HG02852 (cell line): ENCODE data around the gene FAM43A.

Experiments
- ATAC-seq: cut with Tn5 transposase; IDR thresholded peaks from one replicate; pipeline ENCODE4 v1.9.1; 2021; ENCODE audit warnings: mild to moderate bottlenecking, moderate library complexity; ENCODE audit not compliant: unreplicated experiment

The FAM43A gene, protein sequence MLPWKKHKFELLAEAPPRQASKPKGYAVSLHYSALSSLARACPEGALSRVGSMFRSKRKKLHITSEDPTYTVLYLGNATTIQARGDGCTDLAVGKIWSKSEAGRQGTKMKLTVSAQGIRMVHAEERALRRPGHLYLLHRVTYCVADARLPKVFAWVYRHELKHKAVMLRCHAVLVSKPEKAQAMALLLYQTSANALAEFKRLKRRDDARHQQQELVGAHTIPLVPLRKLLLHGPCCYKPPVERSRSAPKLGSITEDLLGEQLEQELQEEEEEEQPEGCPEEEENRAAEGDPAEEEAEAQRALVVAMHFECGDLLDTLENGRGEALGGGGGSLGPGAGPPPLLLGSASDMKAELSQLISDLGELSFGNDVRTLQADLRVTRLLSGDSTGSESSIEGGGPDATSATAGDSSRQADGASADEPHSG

DNA sequence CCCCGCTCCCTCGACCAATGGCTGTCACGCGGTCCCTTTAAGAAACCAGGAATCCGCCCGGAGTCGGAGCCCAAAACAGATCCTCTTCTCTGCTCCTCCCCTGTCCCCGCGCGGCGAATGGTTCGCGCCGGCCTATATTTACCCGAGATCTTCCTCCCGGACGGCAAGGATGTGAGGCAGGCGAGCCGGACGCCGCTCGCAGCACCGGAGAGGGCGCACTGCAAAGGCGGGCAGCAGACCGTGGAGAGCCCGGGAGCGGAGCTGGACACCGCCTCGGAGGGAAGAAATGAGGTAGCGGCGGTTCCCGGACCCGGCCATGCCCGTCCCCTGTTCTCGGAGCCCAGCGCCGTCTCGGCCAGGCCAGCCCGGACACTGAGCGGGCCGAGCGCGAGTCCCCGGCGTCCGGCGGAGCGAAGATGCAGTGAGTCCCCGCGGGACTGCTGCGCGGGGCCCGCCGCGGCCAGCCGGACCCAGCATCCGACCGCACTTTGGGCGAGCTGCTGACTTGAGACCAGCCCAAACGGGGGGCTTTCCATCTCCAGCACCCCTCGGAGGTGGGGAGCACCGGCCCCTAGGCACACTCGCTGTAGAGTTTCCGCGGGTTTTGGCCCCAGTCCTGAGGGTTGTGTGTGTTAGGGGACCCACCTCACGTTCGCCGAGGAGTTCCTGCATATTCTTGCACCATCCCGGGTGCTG lies at the start of gene FAM43A:
TSS of gene FAM43A (plus strand) at position 166 of the 696 bp plus-strand sequence. CDS start 944 bp downstream, outside the sequence.
- ATAC-seq: peak; percentile 46

DNA sequence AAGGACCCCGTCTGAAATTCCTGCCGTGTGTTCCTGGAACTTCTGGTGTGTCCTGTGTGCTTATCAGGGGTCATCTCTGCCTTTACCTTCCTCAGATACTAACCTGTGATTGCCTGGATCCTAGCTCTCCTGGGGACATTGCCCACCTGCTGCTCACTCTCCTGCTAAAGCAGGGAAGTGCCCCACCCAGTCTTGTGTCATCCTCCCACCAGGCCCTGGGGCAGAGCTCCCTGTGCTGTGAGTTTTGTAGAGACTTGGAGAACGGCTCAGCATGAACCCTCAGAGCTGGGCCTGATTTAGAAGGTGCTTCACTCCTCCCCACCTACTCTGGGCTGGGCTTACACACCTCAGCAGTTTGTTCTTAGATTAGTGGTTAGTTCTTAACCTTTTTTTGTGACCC lies 48.6 kb upstream of the FAM43A start:
- ATAC-seq: no peak

DNA sequence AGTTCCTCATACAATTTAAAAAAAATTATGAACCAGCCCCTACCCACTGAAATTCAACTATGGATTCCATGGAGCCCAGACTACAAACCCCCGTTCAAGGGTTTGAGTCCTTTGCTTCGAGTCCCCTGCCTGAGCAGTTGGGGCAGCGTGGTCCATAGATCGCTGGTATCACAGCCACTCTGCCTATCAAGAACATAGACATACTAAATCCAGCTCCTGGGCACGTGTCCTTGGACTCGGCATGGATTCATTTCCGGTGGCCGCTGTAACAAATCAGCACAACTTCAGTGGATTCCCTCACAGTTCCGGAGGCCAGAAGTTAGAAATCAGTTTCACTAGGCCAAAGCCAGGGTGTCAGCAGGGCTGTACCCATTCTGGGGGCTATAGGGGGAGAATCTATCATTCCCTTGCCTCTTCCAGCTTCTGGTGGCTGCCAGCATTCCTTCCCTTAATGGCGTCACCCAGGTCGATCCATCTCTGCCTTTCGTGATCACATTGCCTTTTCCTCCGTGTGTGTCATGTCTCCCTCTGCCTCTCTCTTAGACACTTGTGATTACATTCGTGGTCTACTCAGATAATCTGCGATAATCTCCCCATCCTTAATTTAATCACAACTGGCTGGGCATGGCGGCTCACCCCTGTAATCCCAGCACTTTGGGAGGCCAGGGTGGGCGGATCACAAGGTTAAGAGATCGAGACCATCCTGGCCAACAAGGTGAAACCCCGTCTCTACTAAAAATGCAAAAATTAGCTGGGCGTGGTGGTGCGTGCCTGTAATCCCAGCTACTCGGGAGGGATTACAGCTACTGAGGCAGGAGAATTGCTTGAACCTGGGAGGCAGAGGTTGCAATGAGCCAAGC lies 47.9 kb upstream of the FAM43A start:
- ATAC-seq: no peak

DNA sequence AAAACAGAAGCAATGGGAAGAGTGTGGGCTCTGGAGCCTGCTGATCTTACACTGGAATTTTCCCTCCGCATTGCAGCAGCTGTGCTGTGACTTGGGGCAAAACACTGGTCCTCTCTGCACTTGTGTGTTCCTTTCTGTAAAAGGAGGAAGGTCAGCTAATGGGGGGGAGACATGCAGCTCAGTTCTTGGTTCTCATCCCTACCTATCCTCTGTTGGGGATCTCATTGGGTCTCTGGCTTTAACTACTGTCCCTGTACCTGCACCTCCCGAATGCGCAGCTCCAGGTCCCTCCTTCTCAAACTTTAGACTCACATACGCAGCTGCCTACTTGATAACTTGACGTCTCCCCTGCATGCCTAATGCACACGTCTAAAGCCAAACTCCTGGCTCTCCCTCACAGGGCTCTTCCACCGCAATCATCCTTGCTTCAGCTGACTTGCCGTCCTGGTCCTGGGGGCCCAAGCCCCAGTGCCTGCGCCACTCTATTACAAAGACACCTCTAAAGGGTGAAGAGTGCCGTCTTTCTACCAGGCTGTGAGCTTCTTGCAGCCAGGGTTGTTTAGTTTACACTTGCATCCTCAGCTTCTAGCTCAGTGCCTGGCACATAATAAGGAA lies 46.6 kb upstream of the FAM43A start:
- ATAC-seq: no peak

DNA sequence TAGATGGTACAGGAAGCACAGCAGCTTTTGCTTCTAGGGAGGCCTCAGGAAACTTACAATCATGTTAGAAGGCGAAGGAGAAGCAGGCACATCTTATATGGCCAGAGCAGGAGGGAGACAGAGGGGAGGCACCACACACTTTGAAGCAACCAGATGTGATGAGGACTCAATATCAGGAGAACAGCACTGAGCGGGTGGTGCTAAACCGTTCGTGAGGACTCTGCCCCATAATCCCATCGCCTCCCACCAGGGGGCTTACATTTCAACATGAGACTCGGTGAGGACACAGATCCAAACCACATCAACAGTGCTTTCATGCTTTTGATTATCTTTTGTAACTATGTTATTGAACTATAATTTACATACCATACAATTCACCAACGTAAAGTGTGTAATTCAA lies 44.9 kb upstream of the FAM43A start:
- no peak for ATAC-seq

DNA sequence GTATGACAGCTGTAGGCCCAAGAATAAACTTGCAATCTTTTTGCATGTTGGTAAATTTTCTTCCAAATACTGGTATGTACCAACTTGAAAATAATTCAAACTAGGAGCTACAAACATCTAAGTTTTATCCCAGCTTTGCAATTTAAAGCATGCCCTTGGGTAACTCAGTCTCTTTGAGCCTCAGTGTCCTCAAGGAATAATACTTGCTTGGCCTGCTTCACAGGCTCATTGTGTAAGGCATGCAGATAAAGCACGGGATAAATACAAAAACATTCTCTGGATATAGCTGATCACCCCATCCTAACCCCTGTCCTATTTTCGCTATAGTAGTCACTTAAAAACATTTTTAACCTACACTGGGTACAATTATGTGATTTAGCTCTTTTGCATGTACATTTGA lies 42.9 kb upstream of the FAM43A start:
- no peak for ATAC-seq

DNA sequence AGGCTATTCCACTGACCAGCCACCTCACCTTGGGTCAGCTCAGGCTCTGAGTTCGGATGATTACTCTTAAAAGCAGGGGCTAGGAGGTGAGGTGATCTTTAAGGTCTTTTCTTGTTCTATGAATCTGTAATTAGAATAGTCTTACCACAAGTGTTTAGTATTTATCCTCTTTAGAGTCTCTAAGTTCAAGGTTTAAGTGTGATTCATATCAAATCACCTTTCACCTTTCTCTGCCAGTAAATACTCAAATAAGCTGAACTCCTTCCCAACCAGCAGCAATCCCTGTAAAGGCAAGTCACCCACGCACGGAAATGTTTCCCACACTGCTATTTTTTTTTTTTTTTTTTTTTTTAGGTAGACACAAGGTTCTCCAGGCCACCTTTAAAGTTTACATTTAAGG lies 37.9 kb upstream of the FAM43A start:
- ATAC-seq: no peak

DNA sequence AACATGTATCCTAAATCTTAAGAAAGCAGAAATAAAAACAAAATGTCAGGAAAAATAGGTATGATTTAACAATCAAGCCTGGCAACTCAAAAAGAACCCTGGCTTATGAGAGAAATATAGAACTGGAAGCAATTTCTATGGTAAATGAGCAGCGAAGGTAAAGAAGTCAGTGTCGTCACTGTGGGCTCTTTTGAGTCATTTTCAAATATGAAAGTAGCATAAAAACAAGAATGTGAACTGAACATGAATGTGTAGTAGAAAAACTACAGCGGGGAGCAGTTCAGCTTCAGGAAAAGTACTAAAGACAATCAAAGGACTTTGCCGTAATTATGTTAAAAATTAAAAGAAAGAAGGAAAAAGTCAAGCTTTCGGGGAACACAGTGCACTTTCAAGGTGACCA lies 31.2 kb upstream of the FAM43A start:
- no peak for ATAC-seq

DNA sequence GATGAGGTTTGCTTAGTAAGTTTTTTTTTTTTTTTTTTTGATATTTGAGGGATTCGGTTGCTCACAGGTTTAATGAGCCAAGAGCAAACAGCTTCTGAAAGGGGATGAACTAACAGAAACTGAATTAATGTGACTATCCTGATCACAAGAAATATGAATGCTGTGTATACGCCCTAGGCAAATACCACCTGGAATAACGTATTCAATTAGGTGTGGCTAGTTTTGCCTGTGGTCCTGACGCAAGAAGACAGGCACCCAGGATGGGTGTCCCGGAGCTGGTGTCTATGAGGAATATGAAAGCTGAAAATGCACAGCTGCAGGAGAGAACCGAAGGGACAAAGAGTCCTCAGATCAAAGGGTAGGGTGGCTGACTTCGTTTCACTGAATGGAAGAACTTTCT lies 28.2 kb upstream of the FAM43A start:
- ATAC-seq: no peak

DNA sequence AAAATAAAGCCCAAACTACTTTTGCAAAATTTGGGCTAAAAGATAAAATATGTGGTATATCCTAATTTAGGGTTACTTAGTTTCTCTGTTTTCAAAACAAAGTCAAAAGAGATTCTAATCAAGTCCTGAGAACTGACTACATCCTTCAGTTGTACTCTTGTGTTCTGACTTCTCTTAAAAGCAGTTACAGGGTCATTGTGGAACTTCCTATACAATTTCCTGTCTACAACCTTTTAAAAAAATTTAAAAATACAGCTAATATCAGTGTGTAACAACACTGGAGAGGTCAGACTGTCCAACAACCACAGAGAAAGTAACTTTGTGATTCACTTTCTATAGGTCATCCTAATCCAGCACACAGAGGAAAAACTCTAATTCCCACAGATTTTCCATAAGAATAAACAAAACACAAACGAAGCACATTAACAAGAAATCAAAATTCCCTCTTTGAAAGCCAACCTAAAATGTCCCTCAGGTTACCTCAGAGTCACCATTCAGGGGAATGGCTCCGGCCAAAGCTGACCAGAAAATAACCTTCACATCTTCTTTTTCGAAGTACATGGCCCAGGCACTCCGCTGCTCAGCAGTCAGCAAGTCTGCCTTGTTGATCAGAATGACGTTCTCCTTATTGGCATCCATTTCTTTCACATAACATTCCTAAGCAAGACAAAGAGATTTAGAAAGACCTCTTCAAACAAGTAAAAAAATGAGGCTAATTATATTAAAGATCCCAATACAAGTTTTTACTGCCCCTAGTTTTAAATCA lies 27.0 kb upstream of the FAM43A start:
- ATAC-seq: no peak

DNA sequence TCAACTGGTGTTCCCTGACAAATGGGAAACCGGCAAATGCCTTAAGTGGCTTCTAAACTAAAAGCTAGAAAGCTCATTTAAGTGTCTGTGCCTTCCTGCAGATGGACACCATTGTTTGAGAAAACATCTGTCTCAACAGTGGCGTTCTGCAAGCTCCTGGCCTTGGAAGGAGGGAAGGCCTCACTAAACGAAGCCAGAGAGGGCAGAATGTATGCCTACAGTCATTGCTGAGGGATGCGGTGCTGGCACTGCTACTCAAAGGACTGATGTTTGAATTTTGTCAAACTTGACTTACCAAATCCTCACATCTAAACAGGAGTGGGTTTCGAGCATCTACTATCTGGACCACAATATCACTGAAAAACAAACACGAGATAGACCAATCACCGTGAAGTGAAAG lies 25.9 kb upstream of the FAM43A start:
- no peak for ATAC-seq

DNA sequence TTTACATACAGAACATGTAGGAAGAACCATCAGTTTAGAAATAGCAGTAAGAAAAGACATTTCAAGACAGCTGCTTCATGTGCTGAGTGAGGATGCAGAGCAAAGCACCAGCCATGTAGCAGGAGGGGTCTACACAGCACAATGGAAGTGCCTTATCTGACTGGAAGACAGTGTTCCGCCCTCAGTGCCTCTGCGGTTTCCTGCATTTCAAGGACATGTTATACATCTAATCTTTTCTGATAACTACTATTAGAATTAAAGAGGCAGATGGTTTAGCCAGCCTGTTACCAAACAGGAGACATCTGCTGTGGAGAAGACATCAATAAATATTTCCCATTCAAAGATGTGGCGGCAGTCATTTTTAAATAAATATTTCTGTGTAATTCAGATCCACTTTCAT lies 24.3 kb upstream of the FAM43A start:
- no peak for ATAC-seq

DNA sequence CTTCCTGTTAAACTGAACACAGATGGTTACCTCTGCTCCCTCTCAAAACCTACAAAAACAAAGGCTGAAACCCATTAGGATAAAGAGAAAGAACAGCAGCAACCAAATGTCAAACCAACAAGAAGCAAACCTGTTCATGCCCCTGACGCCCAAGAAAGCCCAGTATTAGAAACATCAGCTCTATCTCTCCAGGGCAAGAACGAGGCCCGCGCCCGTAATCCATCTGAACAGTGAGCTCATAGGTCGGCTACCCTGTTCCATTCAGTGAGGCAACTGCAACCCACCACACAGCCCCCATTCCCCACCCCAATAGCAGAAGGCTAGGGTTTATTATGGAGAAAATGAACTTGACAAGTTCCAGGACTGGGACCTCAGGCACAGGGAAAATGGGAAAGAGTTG lies 23.7 kb upstream of the FAM43A start:
- no peak for ATAC-seq

DNA sequence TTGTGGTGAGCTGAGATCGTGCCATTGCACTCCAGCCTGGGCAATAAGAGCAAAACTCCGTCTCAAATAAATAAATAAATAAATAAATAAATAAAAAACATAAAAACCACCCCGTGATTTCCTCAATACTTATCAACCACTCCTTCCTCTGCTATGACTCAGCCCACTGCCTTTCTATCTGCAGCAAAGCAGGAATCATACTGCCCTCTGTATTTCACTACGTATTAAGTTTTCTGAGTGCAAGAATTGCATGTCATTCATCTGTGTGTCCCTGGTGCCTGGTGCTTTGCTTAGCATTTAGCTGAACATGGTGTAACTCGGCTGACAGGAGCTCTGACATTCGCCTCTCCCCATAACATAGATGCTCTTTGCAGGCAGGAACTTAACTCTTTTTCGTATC lies 20.8 kb upstream of the FAM43A start:
- no peak for ATAC-seq

DNA sequence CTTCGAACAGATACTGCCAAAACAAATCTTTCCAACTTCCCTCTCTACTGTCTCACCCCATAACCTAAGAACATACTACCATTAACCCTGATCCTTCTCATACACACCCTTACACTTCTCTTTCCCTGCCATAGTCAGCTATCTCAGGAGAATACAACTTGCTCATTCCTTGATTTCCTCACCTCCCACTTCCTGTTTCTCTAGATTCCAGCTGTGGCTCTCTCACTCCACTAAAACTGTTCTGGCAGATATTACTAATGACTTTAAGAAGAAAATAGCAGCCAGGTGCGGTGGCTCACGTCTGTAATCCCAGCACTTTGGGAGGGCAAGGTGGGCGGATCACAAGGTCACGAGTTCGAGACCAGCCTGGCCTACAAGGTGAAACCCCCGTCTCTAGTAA lies 18.3 kb upstream of the FAM43A start:
- no peak for ATAC-seq

DNA sequence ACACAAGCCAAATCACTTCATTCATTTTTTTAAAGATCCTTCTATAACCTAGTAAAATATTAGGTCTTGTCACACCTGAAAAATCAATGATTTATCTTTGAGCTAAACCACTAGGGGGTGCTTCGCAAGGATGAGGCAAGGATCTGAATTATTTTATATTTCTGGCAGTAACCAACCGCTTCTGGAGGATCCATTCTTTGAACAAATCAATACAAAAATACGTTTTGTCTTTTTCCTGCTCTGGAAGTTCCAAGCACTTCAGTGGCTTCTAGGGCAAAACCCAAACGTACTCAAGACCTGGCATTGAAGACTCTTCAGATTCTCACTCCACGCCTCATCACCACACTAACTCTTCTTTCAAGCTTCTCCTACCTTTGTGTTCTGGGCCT lies 14.2 kb upstream of the FAM43A start:
- no peak for ATAC-seq

DNA sequence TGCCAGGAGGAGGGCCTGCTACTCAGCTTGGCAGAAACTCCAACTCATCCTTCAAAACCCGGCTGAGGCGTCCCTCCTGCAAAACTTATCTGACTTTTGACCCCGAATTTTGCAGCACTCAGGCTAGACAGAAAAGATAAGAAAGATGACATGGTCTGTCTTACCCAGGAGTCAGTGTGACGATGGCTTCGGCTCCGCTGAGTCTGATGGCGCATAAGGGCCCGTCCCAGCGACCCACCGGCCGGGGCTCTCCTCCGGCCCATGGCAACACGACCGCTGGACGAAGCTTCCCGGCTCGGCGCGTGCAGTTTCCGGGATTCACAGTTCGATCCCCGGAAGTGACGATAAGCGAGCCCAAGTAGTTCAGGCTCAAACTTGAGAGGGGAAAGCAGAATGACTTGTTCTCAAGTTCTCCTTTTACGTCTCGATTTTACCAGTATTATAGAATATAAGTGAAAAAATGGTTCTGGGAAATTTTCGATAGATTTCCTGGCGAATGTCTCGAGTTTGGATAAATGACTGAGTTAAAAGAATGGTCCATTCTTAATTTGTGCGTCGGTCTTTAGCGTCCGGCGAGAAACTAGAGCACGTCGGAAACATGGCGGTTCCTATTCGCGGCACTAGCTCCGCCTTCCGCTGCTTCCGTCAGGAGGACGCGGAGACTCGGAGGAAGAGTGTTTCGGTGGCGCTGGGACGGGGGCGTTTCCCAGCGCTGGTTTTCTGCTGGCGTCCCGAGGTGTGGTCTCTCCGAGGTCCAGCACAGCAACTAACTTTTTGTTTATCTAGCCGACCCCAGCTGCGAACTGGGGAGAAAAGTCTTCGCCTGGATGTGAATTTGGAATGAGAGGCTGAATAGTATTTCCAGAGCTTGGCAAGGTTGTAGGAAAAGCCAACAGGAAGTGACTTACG lies 13.5 kb upstream of the FAM43A start, which contains the start of gene LSG1:
TSS of gene LSG1 (minus strand) at position 292 of the 909 bp plus-strand sequence. CDS start at position 263, 29 bp downstream.
- peak; percentile 84 for ATAC-seq

DNA sequence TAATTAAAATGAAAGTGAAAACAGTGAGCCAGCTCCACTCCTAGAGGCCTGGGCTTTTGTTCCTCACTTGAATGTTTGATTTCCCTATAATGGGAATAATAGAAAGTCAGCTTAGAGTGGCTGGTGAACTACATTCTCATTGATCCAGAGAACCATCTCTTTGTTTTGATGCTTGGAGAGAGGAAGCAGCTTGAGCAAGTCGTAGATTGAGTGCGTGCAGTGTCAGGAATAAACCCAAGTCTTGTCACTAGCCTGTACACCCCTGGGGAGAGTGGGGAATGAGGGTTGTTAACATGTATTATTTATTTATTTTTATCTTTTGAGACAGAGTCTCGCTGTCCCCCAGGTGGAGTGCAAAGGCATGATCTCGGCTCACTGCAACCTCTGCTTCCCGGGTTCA lies 12.8 kb upstream of the FAM43A start:
- ATAC-seq: no peak

DNA sequence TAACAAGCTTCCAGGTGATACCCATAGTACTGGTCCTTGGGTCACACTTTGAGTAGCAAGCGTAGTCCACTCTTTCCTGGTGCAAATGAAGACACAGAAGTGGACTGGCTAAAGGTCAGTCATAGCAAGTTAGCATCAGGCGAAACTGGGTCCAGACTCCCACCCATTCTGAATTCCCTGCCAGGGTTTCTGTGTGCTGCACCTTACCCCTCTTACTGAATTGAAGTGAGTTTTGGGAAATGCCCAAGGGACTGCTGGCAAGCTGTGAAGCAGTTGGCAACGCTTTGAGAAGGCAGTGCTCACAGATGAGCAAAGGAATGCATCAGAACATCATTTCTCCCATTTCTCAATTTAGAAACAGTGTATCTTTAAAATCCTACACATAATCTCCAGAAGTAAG lies 11.9 kb upstream of the FAM43A start:
- ATAC-seq: no peak
